Hindlimb muscle (tissue), 1 donor: ENCODE data around the gene UNC93B1. TPM values are rescaled to one million over a fixed set of nuclear protein-coding genes. Genes with fewer than 3 reads are reported as not detected.

Experiments used
- DNase-seq: peaks from one replicate; pipeline ENCODE4 v3.0.0-alpha.2; 2013
- polyA plus RNA-seq: library from polyadenylated mRNA; unstranded; fragments of 120-200 nt; gene quantifications from one replicate; pipeline ENCODE4 v1.2.1, GENCODE V29; 2013; ENCODE audit not compliant: insufficient read length

UNC93B1 gene
- polyA plus RNA-seq, 1 donor = 8.1 TPM

GRCh38 chr11:68022531-68022930 is 18.6 kb upstream of the UNC93B1 start:
- no peak for DNase-seq

- no peak for DNase-seq
These were observed 17.4 kb upstream of the UNC93B1 start for GRCh38 chr11:68021167-68021787.

GRCh38 chr11:68020575-68020974 is 16.7 kb upstream of the UNC93B1 start:
- no peak for DNase-seq

- DNase-seq = no peak
These were observed 15.6 kb upstream of the UNC93B1 start for GRCh38 chr11:68019486-68019885.

GRCh38 chr11:68018730-68019190 is 14.9 kb upstream of the UNC93B1 start:
- no peak for DNase-seq

GRCh38 chr11:68017980-68018729 is 14.3 kb upstream of the UNC93B1 start:
- no peak for DNase-seq

- no peak for DNase-seq
These were observed 13.3 kb upstream of the UNC93B1 start for GRCh38 chr11:68016904-68017817.

- no peak for DNase-seq
These were observed 12.4 kb upstream of the UNC93B1 start for GRCh38 chr11:68016161-68016903.

GRCh38 chr11:68015467-68015866 is 11.6 kb upstream of the UNC93B1 start:
- no peak for DNase-seq

- DNase-seq = no peak
These were observed 11.1 kb upstream of the UNC93B1 start for GRCh38 chr11:68014947-68015447.

GRCh38 chr11:68014157-68014946 is 10.5 kb upstream of the UNC93B1 start:
- no peak for DNase-seq

- DNase-seq = no peak
These were observed 9.8 kb upstream of the UNC93B1 start for GRCh38 chr11:68013611-68014156.

GRCh38 chr11:68012843-68013610 is 9.1 kb upstream of the UNC93B1 start:
- no peak for DNase-seq

GRCh38 chr11:68012044-68012842 is 8.3 kb upstream of the UNC93B1 start:
- DNase-seq = no peak

GRCh38 chr11:68011051-68011943 is 7.4 kb upstream of the UNC93B1 start:
- DNase-seq = no peak

GRCh38 chr11:68010090-68011041 is 6.5 kb upstream of the UNC93B1 start, which contains the start of gene ALDH3B1:
Gene ALDH3B1, plus strand, starts transcription at chr11:68010327. Its CDS starts 4,971 bp downstream, at chr11:68015298.
- DNase-seq = no peak
